SK-N-MC (cell line): ENCODE measurements around the gene OCA2.

Experiments
- DNase-seq: peaks from one replicate; pipeline ENCODE4 v3.0.0-alpha.2; 2011; ENCODE audit warnings: low read depth, low spot score
- H3K27ac ChIP-seq: fragments of 200-600 bp; sonication (generic); 2 replicates; pipeline ENCODE4 v1.5.1; 2016; ENCODE audit warnings: mixed run types
- H3K36me3 ChIP-seq: fragments of 200-600 bp; sonication (generic); 2 replicates; pipeline ENCODE4 v1.6.1; 2017; ENCODE audit warnings: antibody characterized with exemption, low read length, mixed read lengths; ENCODE audit not compliant: insufficient read depth
- H3K4me3 ChIP-seq: fragments of 200-600 bp; sonication (generic); 2 replicates; pipeline ENCODE4 v1.5.1; 2016
- H3K9ac ChIP-seq: fragments of 200-600 bp; sonication (generic); 2 replicates; pipeline ENCODE4 v1.8.0; 2017; ENCODE audit warnings: mixed run types, mixed read lengths; ENCODE audit not compliant: insufficient read length
- H3K9me3 ChIP-seq: fragments of 200-600 bp; sonication (generic); 2 replicates; pipeline ENCODE4 v1.6.1; 2017; ENCODE audit warnings: low read depth, mild to moderate bottlenecking, antibody characterized with exemption, low read length, moderate library complexity, mixed read lengths
- EZH2 ChIP-seq: fragments of 200-600 bp; sonication (generic); IDR thresholded peaks from one replicate; pipeline ENCODE4 v1.6.1; 2017; ENCODE audit warnings: antibody characterized with exemption
- FOXP2 ChIP-seq: optimal IDR thresholded peaks from 2 replicates; pipeline ENCODE3; 2011; ENCODE audit warnings: mild to moderate bottlenecking, moderate library complexity; ENCODE audit not compliant: insufficient read depth; ENCODE audit errors: extremely low read length, control extremely low read depth
- POLR2AphosphoS5 ChIP-seq: IDR thresholded peaks from 2 replicates; pipeline ENCODE4 v1.6.1; 2012; ENCODE audit warnings: mild to moderate bottlenecking, low read depth, low read length, borderline replicate concordance

OCA2 gene

DNA sequence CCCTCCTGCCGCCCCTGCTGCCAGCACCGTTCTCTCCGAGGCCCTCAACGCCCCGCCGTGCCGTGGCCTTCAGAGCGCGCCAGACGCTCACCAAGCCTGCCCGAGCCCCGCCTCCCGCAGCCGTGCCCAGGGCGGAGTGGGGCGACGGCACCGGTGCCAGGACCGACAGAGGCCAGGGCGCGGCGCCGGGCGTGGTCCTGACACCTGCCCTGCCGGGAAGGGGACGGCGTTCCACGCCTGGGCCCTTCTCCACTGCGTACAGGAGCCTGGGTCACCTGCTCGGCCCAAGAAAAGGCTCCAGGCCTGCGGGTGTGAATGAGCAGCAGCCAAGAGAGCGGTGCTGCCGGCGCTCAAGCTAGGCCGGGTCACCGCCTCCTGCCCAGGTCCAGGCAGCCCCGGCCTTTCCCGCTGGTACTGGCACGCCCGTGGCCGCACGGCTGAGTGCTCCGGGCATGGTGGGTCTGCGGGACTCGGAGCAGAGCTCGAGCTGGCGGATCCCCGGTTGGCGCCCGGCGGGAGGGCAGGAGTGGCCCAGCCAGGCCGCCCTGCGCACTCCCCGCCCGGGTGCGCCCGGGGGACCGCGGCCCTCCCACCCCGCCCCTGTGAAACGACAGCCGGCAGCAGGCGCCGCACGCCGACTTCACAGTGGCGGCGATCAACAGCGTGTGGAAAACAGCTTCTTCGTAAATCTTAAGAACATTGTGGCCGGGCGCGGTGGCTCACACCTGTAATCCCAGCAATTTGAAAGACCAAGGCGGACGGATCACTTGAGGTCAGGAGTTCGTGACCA, 4.2 kb downstream of the OCA2 start:
- Histone ChIP-seq H3K4me3 (no peak overlapping the region), H3K9ac (no peak overlapping the region), H3K9me3 (no peaks in the 10 kb centered on the region), H3K27ac (no peak overlapping the region), H3K36me3 (no peaks in the 10 kb centered on the region)
- TF ChIP-seq POLR2AphosphoS5, result no peak
- TF ChIP-seq FOXP2, result no peak
- no peak for TF ChIP-seq EZH2
- DNase-seq, result no peak

- no peak for TF ChIP-seq POLR2AphosphoS5
- no peak for TF ChIP-seq EZH2
- no peak for TF ChIP-seq FOXP2
- Histone ChIP-seq H3K9me3 (no peaks in the 10 kb centered on the region), H3K27ac (no peak overlapping the region), H3K4me3 (no peak overlapping the region), H3K9ac (no peak overlapping the region), H3K36me3 (no peaks in the 10 kb centered on the region)
- DNase-seq, result no peak
These were observed 5.2 kb downstream of the OCA2 start for GRCh38 chr15:28093752-28094535.

GRCh38 chr15:28091313-28091712, 7.8 kb downstream of the OCA2 start:
- DNase-seq, result no peak
- Histone ChIP-seq H3K36me3 (no peaks in the 10 kb centered on the region), H3K27ac (no peak overlapping the region), H3K9me3 (no peaks in the 10 kb centered on the region), H3K9ac (no peak overlapping the region), H3K4me3 (no peak overlapping the region)
- TF ChIP-seq FOXP2, result no peak
- TF ChIP-seq EZH2, result no peak
- TF ChIP-seq POLR2AphosphoS5, result no peak

DNA sequence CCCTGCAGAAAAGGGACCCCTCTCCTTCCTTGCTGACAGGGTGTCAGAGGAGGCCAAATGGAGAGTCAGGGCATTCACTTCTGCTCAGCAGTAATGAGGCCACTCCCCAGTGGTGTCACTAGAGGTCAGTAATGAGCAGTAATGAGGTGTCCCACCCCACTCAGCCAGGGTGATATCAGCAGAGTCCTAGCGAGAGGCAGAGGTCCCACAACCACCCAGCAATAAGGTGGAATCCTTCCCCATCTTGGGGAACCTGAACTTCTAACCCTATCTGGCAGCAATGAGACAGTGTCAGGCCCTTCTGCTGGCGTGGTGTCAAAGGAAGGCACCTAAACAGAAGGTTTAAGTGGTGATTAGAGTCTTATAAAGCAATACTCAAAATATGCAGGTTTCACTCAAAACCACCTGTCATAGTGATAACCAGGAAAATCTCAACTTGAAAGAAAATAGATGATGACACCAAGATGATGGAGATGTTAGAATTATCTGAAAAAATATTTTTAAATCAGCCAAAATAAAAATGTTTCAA, 12.9 kb downstream of the OCA2 start:
- DNase-seq, result no peak
- TF ChIP-seq POLR2AphosphoS5 (no peak), EZH2 (no peak), FOXP2 (no peak)
- no peak overlapping the region for H3K4me3 ChIP-seq
- no peaks in the 10 kb centered on the region for H3K9me3 ChIP-seq
- no peaks in the 10 kb centered on the region for H3K36me3 ChIP-seq
- no peak overlapping the region for H3K9ac ChIP-seq
- H3K27ac ChIP-seq, result no peak overlapping the region

DNA sequence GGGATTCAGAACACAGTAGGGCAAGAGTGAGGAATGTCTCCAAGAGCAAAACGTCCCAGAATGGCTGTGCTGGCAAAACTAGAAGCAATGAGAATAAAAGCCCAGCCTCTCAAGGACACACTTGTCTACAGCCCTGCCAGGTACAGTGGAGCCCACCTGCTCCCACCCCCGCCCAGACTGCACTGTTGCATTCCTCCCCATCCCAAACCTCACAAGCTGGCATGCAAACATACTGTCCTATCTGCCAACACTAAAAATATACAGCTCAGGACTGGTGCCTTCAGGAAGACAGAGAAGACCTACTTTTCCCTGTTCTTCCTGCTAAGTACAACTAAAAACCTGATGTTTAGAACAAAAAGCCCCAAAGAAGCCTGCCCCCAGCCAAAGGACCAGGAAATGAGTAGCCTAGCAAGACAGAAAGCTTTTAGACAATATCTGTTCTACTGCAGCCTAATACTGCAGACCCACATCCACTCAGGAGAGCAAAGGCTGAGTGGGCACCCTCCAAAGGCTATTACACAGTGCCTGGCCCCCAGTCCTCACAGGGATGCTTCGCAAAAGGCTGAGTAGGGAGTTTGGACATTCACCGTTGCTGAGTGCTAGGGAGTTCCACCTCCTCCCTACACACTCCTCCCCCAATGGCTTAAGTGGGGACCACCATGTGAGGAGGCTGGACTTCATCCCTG, 13.5 kb downstream of the OCA2 start:
- H3K9me3 ChIP-seq, result no peaks in the 10 kb centered on the region
- no peak overlapping the region for H3K4me3 ChIP-seq
- no peaks in the 10 kb centered on the region for H3K36me3 ChIP-seq
- DNase-seq, result no peak
- no peak overlapping the region for H3K27ac ChIP-seq
- H3K9ac ChIP-seq, result no peak overlapping the region
- no peak for TF ChIP-seq POLR2AphosphoS5
- TF ChIP-seq FOXP2, result no peak
- TF ChIP-seq EZH2, result no peak

GRCh38 chr15:28084547-28084946, 14.6 kb downstream of the OCA2 start:
- DNase-seq, result no peak
- no peak for TF ChIP-seq FOXP2
- TF ChIP-seq POLR2AphosphoS5, result no peak
- TF ChIP-seq EZH2, result no peak
- H3K4me3 ChIP-seq, result no peak overlapping the region
- H3K36me3 ChIP-seq, result no peaks in the 10 kb centered on the region
- no peaks in the 10 kb centered on the region for H3K9me3 ChIP-seq
- H3K27ac ChIP-seq, result no peak overlapping the region
- H3K9ac ChIP-seq, result no peak overlapping the region

GRCh38 chr15:28082891-28083684, 16.0 kb downstream of the OCA2 start:
- Histone ChIP-seq H3K27ac (no peak overlapping the region), H3K4me3 (no peak overlapping the region), H3K9ac (no peak overlapping the region), H3K36me3 (no peaks in the 10 kb centered on the region), H3K9me3 (no peaks in the 10 kb centered on the region)
- no peak for DNase-seq
- TF ChIP-seq FOXP2 (no peak), POLR2AphosphoS5 (no peak), EZH2 (no peak)

- no peak overlapping the region for H3K27ac ChIP-seq
- DNase-seq, result no peak
- no peaks in the 10 kb centered on the region for H3K9me3 ChIP-seq
- no peak overlapping the region for H3K9ac ChIP-seq
- H3K36me3 ChIP-seq, result no peaks in the 10 kb centered on the region
- no peak for TF ChIP-seq POLR2AphosphoS5
- no peak for TF ChIP-seq FOXP2
- TF ChIP-seq EZH2, result no peak
- H3K4me3 ChIP-seq, result no peak overlapping the region
These were observed 17.5 kb downstream of the OCA2 start for GRCh38 chr15:28081594-28081993.
